A549 (cell line): ENCODE results near the gene COMMD9.

Experiments used
- CBX8 ChIP-seq: fragments of 200-600 bp; sonication (generic); IDR thresholded peaks from 2 replicates; pipeline ENCODE4 v1.6.1; 2016
- CHD2 ChIP-seq: fragments of 150-350 bp; IDR thresholded peaks from 2 replicates; pipeline ENCODE4 v1.6.1; 2014; ENCODE audit warnings: low read length; ENCODE audit not compliant: partially characterized antibody
- FOSL2 ChIP-seq, 2 experiments: fragments of 450-650 bp in 1 of 2; fragments of >200 bp in 1 of 2; sonication (Bioruptor Twin) in 1 of 2; formaldehyde crosslinking; IDR thresholded peaks; 2 replicates each; pipeline versions ENCODE4 v1.5.0 to v1.6.1; 2016 to 2020; ENCODE audit warnings: mild to moderate bottlenecking in 1 of 2, moderate library complexity in 1 of 2
- KDM5A ChIP-seq: fragments of 200-600 bp; sonication (generic); IDR thresholded peaks from 2 replicates; pipeline ENCODE4 v1.6.1; 2016; ENCODE audit warnings: antibody characterized with exemption, mild to moderate bottlenecking
- PHF8 ChIP-seq: fragments of 200-600 bp; sonication (generic); IDR thresholded peaks from 2 replicates; pipeline ENCODE4 v1.6.1; 2016; ENCODE audit warnings: low read depth, mild to moderate bottlenecking, antibody characterized with exemption, moderate library complexity, borderline replicate concordance
- POLR2A ChIP-seq: IDR thresholded peaks from 2 replicates; pipeline ENCODE4 v1.6.1; 2012; ENCODE audit warnings: mild to moderate bottlenecking, low read length
- RAD21 ChIP-seq, 2 experiments: fragments of >200 bp in 1 of 2; sonication (Bioruptor Twin) in 1 of 2; formaldehyde crosslinking in 1 of 2; IDR thresholded peaks in 1 of 2; conservative IDR thresholded peaks in 1 of 2; 2 replicates in 1 of 2; 3 replicates in 1 of 2; pipeline ENCODE4 v1.6.1; 2012 to 2018; ENCODE audit warnings: inconsistent platforms in 1 of 2
- TF ChIP-seq, protein P1 (sequence below): fragments of >200 bp; sonication (Bioruptor Twin); formaldehyde crosslinking; IDR thresholded peaks from 3 replicates; pipeline ENCODE4 v1.5.1; 2016
- TF ChIP-seq, protein P2 (sequence below): fragments of 200-600 bp; sonication (generic); IDR thresholded peaks from 2 replicates; pipeline ENCODE4 v1.6.1; 2016; ENCODE audit warnings: antibody characterized with exemption, mild to moderate bottlenecking, moderate library complexity

DNA sequence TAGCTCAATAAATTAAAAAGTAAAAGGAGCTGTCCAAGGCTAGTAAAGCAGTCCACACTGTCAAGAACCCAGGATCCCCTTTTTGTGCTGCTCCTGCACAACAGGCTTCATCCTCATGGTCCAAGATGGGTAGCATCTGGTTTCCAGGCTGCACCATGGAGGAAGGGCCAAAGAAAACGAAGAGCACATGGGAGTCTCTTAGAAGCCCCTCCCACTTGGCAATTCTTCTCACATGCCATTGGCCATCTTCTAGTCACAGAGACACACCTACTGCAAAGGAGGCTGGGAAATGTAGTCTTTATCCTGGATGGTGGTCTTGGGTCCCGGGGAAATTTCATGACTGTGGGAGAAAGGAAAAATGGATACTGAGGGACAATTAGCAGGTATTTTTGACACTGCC lies 44.7 kb upstream of the COMMD9 start:
- TF ChIP-seq POLR2A (no peak), CHD2 (no peak), CBX8 (no peak), KDM5A (no peak), FOSL2 (IDR thresholded peaks at IDR 0.05) (no peak), FOSL2 (CRISPR knock-in tag; IDR thresholded peaks at IDR 0.05) (no peak), RAD21 (conservative IDR thresholded peaks at IDR 0.05 in 1 of 2, IDR thresholded peaks at IDR 0.05 in 1 of 2) (no peak), PHF8 (no peak)
- TF ChIP-seq, protein P1, sequence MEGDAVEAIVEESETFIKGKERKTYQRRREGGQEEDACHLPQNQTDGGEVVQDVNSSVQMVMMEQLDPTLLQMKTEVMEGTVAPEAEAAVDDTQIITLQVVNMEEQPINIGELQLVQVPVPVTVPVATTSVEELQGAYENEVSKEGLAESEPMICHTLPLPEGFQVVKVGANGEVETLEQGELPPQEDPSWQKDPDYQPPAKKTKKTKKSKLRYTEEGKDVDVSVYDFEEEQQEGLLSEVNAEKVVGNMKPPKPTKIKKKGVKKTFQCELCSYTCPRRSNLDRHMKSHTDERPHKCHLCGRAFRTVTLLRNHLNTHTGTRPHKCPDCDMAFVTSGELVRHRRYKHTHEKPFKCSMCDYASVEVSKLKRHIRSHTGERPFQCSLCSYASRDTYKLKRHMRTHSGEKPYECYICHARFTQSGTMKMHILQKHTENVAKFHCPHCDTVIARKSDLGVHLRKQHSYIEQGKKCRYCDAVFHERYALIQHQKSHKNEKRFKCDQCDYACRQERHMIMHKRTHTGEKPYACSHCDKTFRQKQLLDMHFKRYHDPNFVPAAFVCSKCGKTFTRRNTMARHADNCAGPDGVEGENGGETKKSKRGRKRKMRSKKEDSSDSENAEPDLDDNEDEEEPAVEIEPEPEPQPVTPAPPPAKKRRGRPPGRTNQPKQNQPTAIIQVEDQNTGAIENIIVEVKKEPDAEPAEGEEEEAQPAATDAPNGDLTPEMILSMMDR: no peak
- TF ChIP-seq, protein P2, sequence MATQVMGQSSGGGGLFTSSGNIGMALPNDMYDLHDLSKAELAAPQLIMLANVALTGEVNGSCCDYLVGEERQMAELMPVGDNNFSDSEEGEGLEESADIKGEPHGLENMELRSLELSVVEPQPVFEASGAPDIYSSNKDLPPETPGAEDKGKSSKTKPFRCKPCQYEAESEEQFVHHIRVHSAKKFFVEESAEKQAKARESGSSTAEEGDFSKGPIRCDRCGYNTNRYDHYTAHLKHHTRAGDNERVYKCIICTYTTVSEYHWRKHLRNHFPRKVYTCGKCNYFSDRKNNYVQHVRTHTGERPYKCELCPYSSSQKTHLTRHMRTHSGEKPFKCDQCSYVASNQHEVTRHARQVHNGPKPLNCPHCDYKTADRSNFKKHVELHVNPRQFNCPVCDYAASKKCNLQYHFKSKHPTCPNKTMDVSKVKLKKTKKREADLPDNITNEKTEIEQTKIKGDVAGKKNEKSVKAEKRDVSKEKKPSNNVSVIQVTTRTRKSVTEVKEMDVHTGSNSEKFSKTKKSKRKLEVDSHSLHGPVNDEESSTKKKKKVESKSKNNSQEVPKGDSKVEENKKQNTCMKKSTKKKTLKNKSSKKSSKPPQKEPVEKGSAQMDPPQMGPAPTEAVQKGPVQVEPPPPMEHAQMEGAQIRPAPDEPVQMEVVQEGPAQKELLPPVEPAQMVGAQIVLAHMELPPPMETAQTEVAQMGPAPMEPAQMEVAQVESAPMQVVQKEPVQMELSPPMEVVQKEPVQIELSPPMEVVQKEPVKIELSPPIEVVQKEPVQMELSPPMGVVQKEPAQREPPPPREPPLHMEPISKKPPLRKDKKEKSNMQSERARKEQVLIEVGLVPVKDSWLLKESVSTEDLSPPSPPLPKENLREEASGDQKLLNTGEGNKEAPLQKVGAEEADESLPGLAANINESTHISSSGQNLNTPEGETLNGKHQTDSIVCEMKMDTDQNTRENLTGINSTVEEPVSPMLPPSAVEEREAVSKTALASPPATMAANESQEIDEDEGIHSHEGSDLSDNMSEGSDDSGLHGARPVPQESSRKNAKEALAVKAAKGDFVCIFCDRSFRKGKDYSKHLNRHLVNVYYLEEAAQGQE: no peak
